ENCODE data around the gene AP2A2. TPM values are rescaled to one million over a fixed set of nuclear protein-coding genes. Genes with fewer than 3 reads are reported as not detected.
A peak's percentile ranks its signal among the peaks of the same experiment; 100 is the strongest.

The AP2A2 gene
- total and polyA plus RNA-seq, 2 of the 4 experiments (the other 2 are of a cell fraction): 19.9 to 49.0 TPM

DNA sequence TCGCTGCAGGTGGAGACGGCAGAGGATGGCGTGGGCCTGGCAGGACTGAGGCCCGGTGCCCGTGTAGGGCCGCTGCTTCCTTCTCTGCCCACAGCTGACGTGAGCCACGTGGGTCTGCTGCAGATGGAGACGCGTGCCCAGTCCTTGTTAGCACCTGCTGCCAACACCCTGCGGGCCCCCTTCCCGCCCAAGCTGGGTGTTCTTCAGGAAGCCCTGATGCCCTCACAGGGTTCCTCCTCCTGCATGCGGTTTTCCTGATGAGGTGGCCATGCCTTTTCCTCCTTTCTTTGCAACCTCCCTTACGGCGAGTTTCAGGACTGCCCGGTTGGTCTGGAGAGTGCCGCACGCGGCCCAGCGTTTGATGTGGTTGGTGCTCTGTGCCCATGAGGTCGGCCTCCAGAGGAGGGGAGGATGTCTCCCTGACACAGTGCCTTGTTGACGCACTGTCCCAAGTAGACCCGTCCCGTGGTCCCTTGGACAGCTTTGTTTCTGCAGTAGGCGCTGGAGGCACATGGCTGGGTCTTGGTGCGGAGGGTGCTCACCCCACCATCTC lies 44.7 kb downstream of the AP2A2 start:
- in situ Hi-C loops (cut with MboI; ENCODE audit: low sequenced_read_pairs) (no loop called here), intact Hi-C loops (cut with micrococcal nuclease) (no loop called here), dilution Hi-C loops (cut with HindIII; ENCODE audit: low sequenced_read_pairs, unreplicated experiment) (no loop called here)
- H3K4me1 ChIP-seq (ENCODE audit: control insufficient read depth, insufficient read depth, low read length): peaks cover 5% of the 10 kb centered on the region
- H3K18ac ChIP-seq (ENCODE audit: low read depth, low read length): no peak overlapping the region
- H3K27ac ChIP-seq (ENCODE audit: insufficient read depth, low read length): no peak overlapping the region
- no peak overlapping the region for H2AK9ac ChIP-seq (replicated peaks; ENCODE audit: low read depth, low read length, poor library complexity)
- H3K14ac ChIP-seq (replicated peaks; ENCODE audit: low read depth, low read length): no peak overlapping the region
- H3K27me3 ChIP-seq (ENCODE audit: control insufficient read depth, insufficient read depth, low read length): no peaks in the 10 kb centered on the region
- POLR2A ChIA-PET (ENCODE audit: unreplicated experiment): no interaction called here
- no peaks in the 10 kb centered on the region for H3K9me3 ChIP-seq (ENCODE audit: control insufficient read depth, insufficient read depth, low read length)
- TF ChIP-seq MXI1 (IDR thresholded peaks at IDR 0.05; ENCODE audit: borderline replicate concordance, low read depth, low read length) (no peak), RFX5 (IDR thresholded peaks at IDR 0.05; ENCODE audit: low read depth, low read length) (no peak), CHD1 (IDR thresholded peaks at IDR 0.05; ENCODE audit: low read depth, low read length) (no peak), CEBPB (IDR thresholded peaks at IDR 0.05; ENCODE audit: low read depth, low read length) (no peak), BHLHE40 (IDR thresholded peaks at IDR 0.05; ENCODE audit: low read depth, low read length) (no peak), NFE2L2 (IDR thresholded peaks at IDR 0.05; ENCODE audit: low read depth, low read length) (no peak), RCOR1 (IDR thresholded peaks at IDR 0.05; ENCODE audit: insufficient replicate concordance, low read length) (no peak)
- TF ChIP-seq, protein P1, sequence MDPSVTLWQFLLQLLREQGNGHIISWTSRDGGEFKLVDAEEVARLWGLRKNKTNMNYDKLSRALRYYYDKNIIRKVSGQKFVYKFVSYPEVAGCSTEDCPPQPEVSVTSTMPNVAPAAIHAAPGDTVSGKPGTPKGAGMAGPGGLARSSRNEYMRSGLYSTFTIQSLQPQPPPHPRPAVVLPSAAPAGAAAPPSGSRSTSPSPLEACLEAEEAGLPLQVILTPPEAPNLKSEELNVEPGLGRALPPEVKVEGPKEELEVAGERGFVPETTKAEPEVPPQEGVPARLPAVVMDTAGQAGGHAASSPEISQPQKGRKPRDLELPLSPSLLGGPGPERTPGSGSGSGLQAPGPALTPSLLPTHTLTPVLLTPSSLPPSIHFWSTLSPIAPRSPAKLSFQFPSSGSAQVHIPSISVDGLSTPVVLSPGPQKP (IDR thresholded peaks at IDR 0.05; ENCODE audit: borderline replicate concordance, low read depth, low read length): no peak
- H3K9me1 ChIP-seq (ENCODE audit: insufficient read depth, low read length): peaks cover 6% of the 10 kb centered on the region
- no peak overlapping the region for H4K91ac ChIP-seq (ENCODE audit: insufficient read depth, low read depth, low read length)
- no peak overlapping the region for H3K4ac ChIP-seq (ENCODE audit: low read depth, low read length)
- no peak overlapping the region for H2BK15ac ChIP-seq (ENCODE audit: low read depth, low read length)
- ATAC-seq (ENCODE audit: low read depth): no peak
- H2AK5ac ChIP-seq (ENCODE audit: low read depth, low read length): no peak overlapping the region
- H3K4me2 ChIP-seq (ENCODE audit: low read depth, low read length): no peak overlapping the region
- H3K4me3 ChIP-seq (ENCODE audit: insufficient read depth, low read depth, low read length): no peak overlapping the region
- H2AFZ ChIP-seq (replicated peaks; ENCODE audit: low read length, poor library complexity): peak overlapping the region; percentile 58
- peaks cover 42% of the 10 kb centered on the region for H4K20me1 ChIP-seq (ENCODE audit: insufficient read depth, low read length)
- no peak overlapping the region for H4K8ac ChIP-seq (ENCODE audit: low read depth in 2 of 2, low read length in 2 of 2)
- H2BK120ac ChIP-seq (ENCODE audit: low read depth, low read length): no peak overlapping the region
- no peak for DNase-seq
- no peak overlapping the region for H2BK5ac ChIP-seq (ENCODE audit: low read depth, low read length, poor library complexity, severe bottlenecking)
- H3K9ac ChIP-seq (ENCODE audit: low read depth, low read length): no peak overlapping the region
- WGBS, 2 experiments (ENCODE audit: extremely low coverage in 2 of 2, insufficient read length in 1 of 2): 86% methylated on average over 15 of the region's 26 CpGs; no CpG with 5 or more reads in 1 of the 2 experiments
- H3K36me3 ChIP-seq (ENCODE audit: control insufficient read depth, insufficient read depth, low read length): peaks cover 47% of the 10 kb centered on the region
- no TSS peak for BruUV-seq (replicated peaks)
- H4K5ac ChIP-seq (ENCODE audit: low read depth, low read length): no peak overlapping the region
- CTCF ChIA-PET: no interaction called here
- no peak overlapping the region for H2BK20ac ChIP-seq (ENCODE audit: low read depth, low read length)
- peaks cover 22 to 56% of the 10 kb centered on the region in 2 experiments for H3K79me1 ChIP-seq (ENCODE audit: low read depth in 1 of 2, low read length in 2 of 2)
- no peak overlapping the region for H3K56ac ChIP-seq (ENCODE audit: extremely low read depth, insufficient read depth, low read length)
- H3K23ac ChIP-seq (ENCODE audit: low read depth, low read length): no peak overlapping the region

All from IMR-90 (cell line).